Measurements from ENCODE around the gene SKAP1.

DNA sequence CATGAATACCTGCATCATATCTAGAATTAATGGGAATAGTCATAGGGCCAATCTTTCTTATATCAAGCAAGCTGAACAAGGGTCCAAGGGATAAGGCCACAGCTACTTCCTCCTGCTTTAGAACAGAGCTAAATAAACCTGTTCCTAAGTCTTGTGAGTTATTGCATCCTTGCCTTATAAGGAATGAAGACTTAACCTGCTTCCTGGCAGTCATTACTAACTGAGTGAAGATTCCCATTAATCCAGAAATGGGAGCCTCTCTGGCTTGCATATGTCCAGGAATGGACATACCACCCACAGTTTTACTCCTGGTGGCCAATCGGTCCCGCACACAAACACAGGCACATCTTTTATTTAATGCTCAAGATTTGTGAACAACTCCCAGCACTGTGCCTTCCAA, 35.9 kb upstream of the SKAP1 start:
- TF ChIP-seq, protein P1, sequence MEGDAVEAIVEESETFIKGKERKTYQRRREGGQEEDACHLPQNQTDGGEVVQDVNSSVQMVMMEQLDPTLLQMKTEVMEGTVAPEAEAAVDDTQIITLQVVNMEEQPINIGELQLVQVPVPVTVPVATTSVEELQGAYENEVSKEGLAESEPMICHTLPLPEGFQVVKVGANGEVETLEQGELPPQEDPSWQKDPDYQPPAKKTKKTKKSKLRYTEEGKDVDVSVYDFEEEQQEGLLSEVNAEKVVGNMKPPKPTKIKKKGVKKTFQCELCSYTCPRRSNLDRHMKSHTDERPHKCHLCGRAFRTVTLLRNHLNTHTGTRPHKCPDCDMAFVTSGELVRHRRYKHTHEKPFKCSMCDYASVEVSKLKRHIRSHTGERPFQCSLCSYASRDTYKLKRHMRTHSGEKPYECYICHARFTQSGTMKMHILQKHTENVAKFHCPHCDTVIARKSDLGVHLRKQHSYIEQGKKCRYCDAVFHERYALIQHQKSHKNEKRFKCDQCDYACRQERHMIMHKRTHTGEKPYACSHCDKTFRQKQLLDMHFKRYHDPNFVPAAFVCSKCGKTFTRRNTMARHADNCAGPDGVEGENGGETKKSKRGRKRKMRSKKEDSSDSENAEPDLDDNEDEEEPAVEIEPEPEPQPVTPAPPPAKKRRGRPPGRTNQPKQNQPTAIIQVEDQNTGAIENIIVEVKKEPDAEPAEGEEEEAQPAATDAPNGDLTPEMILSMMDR (IDR thresholded peaks at IDR 0.05; ENCODE audit: low read depth, low read length): no peak
- no peak for TF ChIP-seq EZH2phosphoT487 (IDR thresholded peaks at IDR 0.05; ENCODE audit: low read depth)
